ENCODE measurements around the gene VPS37D. TPM values are rescaled to one million over a fixed set of nuclear protein-coding genes. Genes with fewer than 3 reads are reported as not detected.

VPS37D gene
- 5.7 to 7.5 TPM (median 5.8 TPM) in 3 replicates for total RNA-seq (2021)
- Bru-seq, nascent RNA = percentile 35 among the genes with signal in this experiment
- long read RNA-seq, experiment 1, transcript VPS37D-201 (4 exons, 1,624 nt) = major isoform, 23 of 26 reads
- long read RNA-seq, experiment 1, partial matches to known transcripts = 0 of 26 reads
- long read RNA-seq, experiment 1, other reads (novel, unspliced or antisense) = 3 of 26 reads
- long read RNA-seq, experiment 2, transcript VPS37D-201 (4 exons, 1,624 nt) = major isoform, 6 of 10 reads
- long read RNA-seq, experiment 2, partial matches to known transcripts = 4 of 10 reads
- long read RNA-seq, experiment 2, other reads (novel, unspliced or antisense) = 0 of 10 reads
- long read RNA-seq, experiment 3 = 0 reads

DNA sequence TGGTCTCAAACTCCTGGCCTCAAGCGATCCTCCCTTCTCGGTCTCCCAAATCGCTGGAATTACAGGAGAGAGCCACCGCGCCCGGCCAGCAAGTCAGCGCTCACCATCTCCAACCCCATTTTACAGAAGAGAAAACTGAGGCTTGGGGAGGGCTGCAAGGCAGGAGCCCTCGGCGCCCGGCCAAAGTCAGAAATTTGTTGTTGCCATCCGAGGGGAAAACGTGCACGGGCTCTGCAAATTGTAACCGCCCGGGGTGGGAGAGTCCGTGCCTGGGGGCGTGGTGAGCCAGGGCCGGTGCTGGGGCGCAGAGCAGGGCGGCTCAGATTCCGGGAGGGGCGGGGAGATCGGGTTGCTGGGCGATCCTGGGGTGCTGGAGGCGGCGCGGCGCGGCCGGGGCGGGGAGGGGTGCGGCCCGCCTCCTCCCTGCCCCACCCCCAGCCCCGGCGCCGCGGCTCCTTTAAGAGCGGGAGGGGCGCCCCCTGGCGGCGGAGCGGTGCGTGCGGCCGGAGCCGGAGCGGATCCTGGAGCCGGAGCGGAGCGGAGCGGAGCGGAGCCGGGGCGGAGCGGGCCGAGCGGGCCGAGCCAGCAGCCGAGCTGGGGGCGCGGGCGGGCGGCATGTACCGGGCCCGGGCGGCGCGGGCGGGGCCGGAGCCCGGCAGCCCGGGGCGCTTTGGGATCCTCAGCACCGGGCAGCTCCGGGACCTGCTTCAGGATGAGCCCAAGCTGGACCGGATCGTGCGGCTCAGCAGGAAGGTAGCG lies at the start of gene VPS37D:
TSS of gene VPS37D (plus strand) at position 488 of the 759 bp plus-strand sequence. CDS start at position 616, 128 bp downstream.
- peaks cover 30% of the 10 kb centered on the region for H3K27me3 Mint-ChIP-seq (ENCODE audit: low read depth)
- peaks cover 40% of the 10 kb centered on the region for H3K4me1 Mint-ChIP-seq
- no peak within 1 kb of the TSS; the same call in 1 of the 2 replicates for H3K27ac Mint-ChIP-seq
- ChIA-PET POLR2A (interaction anchor here (0.5 kb wide), 1 partner anchor 72 kb away, joined by 3 read pairs; no protein-coding TSS in a partner anchor), CTCF (interaction anchor here (0.6 to 6.1 kb wide), 18 partner anchors 9 to 89 kb away, joined by 3 to 93 read pairs (median 6); partner anchors contain the start of genes MLXIPL and TBL2)
- no peaks in the 10 kb centered on the region for H3K36me3 Mint-ChIP-seq
- DNase-seq (ENCODE audit: low spot score) (peak; percentile 96), ATAC-seq (peak; percentile 87)
- peaks cover 6% of the 10 kb centered on the region for H3K9me3 Mint-ChIP-seq
- peak within 1 kb of the TSS; percentile 75 for H3K4me3 Mint-ChIP-seq
- TF ChIP-seq, protein P1, sequence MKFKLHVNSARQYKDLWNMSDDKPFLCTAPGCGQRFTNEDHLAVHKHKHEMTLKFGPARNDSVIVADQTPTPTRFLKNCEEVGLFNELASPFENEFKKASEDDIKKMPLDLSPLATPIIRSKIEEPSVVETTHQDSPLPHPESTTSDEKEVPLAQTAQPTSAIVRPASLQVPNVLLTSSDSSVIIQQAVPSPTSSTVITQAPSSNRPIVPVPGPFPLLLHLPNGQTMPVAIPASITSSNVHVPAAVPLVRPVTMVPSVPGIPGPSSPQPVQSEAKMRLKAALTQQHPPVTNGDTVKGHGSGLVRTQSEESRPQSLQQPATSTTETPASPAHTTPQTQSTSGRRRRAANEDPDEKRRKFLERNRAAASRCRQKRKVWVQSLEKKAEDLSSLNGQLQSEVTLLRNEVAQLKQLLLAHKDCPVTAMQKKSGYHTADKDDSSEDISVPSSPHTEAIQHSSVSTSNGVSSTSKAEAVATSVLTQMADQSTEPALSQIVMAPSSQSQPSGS (CRISPR knock-in tag; IDR thresholded peaks at IDR 0.05; ENCODE audit: borderline replicate concordance, low read depth) = no peak
- TF ChIP-seq AR (CRISPR knock-in tag; IDR thresholded peaks at IDR 0.05) (no peak), RORB (CRISPR knock-in tag; IDR thresholded peaks at IDR 0.05) (no peak), ZNF423 (CRISPR knock-in tag; IDR thresholded peaks at IDR 0.05) (no peak), OVOL2 (CRISPR knock-in tag; IDR thresholded peaks at IDR 0.05; ENCODE audit: borderline replicate concordance) (no peak), ZNF138 (CRISPR knock-in tag; conservative IDR thresholded peaks at IDR 0.05) (no peak), NFE2L1 (CRISPR knock-in tag; IDR thresholded peaks at IDR 0.05) (no peak), NR1H2 (CRISPR knock-in tag; IDR thresholded peaks at IDR 0.05) (no peak), FOXJ3 (CRISPR knock-in tag; IDR thresholded peaks at IDR 0.05; ENCODE audit: borderline replicate concordance) (no peak), ZBTB21 (CRISPR knock-in tag; IDR thresholded peaks at IDR 0.05; ENCODE audit: borderline replicate concordance) (no peak), ZNF121 (CRISPR knock-in tag; IDR thresholded peaks at IDR 0.05) (peak; percentile 90), ZNF416 (CRISPR knock-in tag; IDR thresholded peaks at IDR 0.05) (no peak), ZNF532 (CRISPR knock-in tag; IDR thresholded peaks at IDR 0.05; ENCODE audit: borderline replicate concordance) (no peak), NFATC4 (CRISPR knock-in tag; IDR thresholded peaks at IDR 0.05) (no peak), ATF6 (CRISPR knock-in tag; IDR thresholded peaks at IDR 0.05) (no peak), HMGA2 (CRISPR knock-in tag; IDR thresholded peaks at IDR 0.05) (no peak)
- TF ChIP-seq, protein P2, sequence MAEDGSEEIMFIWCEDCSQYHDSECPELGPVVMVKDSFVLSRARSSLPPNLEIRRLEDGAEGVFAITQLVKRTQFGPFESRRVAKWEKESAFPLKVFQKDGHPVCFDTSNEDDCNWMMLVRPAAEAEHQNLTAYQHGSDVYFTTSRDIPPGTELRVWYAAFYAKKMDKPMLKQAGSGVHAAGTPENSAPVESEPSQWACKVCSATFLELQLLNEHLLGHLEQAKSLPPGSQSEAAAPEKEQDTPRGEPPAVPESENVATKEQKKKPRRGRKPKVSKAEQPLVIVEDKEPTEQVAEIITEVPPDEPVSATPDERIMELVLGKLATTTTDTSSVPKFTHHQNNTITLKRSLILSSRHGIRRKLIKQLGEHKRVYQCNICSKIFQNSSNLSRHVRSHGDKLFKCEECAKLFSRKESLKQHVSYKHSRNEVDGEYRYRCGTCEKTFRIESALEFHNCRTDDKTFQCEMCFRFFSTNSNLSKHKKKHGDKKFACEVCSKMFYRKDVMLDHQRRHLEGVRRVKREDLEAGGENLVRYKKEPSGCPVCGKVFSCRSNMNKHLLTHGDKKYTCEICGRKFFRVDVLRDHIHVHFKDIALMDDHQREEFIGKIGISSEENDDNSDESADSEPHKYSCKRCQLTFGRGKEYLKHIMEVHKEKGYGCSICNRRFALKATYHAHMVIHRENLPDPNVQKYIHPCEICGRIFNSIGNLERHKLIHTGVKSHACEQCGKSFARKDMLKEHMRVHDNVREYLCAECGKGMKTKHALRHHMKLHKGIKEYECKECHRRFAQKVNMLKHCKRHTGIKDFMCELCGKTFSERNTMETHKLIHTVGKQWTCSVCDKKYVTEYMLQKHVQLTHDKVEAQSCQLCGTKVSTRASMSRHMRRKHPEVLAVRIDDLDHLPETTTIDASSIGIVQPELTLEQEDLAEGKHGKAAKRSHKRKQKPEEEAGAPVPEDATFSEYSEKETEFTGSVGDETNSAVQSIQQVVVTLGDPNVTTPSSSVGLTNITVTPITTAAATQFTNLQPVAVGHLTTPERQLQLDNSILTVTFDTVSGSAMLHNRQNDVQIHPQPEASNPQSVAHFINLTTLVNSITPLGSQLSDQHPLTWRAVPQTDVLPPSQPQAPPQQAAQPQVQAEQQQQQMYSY (CRISPR knock-in tag; IDR thresholded peaks at IDR 0.05) = peak; percentile 97
- TF ChIP-seq, protein P3, sequence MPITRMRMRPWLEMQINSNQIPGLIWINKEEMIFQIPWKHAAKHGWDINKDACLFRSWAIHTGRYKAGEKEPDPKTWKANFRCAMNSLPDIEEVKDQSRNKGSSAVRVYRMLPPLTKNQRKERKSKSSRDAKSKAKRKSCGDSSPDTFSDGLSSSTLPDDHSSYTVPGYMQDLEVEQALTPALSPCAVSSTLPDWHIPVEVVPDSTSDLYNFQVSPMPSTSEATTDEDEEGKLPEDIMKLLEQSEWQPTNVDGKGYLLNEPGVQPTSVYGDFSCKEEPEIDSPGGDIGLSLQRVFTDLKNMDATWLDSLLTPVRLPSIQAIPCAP (CRISPR knock-in tag; IDR thresholded peaks at IDR 0.05) = no peak
- TF ChIP-seq, protein P4, sequence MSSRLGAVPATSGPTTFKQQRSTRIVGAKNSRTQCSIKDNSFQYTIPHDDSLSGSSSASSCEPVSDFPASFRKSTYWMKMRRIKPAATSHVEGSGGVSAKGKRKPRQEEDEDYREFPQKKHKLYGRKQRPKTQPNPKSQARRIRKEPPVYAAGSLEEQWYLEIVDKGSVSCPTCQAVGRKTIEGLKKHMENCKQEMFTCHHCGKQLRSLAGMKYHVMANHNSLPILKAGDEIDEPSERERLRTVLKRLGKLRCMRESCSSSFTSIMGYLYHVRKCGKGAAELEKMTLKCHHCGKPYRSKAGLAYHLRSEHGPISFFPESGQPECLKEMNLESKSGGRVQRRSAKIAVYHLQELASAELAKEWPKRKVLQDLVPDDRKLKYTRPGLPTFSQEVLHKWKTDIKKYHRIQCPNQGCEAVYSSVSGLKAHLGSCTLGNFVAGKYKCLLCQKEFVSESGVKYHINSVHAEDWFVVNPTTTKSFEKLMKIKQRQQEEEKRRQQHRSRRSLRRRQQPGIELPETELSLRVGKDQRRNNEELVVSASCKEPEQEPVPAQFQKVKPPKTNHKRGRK (CRISPR knock-in tag; IDR thresholded peaks at IDR 0.05; ENCODE audit: borderline replicate concordance) = no peak

Data from WTC11 (cell line).